Measurements from ENCODE around the gene GRPEL1.

GRCh38 chr4:7044137-7044930 is 23.5 kb downstream of the GRPEL1 start:
- no peak for TF ChIP-seq CTCF (IDR thresholded peaks at IDR 0.05)
- TF ChIP-seq SIN3A (IDR thresholded peaks at IDR 0.05; ENCODE audit: borderline replicate concordance, insufficient read depth, low read depth, low read length), result no peak
- TF ChIP-seq, protein P1, sequence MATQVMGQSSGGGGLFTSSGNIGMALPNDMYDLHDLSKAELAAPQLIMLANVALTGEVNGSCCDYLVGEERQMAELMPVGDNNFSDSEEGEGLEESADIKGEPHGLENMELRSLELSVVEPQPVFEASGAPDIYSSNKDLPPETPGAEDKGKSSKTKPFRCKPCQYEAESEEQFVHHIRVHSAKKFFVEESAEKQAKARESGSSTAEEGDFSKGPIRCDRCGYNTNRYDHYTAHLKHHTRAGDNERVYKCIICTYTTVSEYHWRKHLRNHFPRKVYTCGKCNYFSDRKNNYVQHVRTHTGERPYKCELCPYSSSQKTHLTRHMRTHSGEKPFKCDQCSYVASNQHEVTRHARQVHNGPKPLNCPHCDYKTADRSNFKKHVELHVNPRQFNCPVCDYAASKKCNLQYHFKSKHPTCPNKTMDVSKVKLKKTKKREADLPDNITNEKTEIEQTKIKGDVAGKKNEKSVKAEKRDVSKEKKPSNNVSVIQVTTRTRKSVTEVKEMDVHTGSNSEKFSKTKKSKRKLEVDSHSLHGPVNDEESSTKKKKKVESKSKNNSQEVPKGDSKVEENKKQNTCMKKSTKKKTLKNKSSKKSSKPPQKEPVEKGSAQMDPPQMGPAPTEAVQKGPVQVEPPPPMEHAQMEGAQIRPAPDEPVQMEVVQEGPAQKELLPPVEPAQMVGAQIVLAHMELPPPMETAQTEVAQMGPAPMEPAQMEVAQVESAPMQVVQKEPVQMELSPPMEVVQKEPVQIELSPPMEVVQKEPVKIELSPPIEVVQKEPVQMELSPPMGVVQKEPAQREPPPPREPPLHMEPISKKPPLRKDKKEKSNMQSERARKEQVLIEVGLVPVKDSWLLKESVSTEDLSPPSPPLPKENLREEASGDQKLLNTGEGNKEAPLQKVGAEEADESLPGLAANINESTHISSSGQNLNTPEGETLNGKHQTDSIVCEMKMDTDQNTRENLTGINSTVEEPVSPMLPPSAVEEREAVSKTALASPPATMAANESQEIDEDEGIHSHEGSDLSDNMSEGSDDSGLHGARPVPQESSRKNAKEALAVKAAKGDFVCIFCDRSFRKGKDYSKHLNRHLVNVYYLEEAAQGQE (IDR thresholded peaks at IDR 0.05; ENCODE audit: insufficient read depth in 1 of 2, low read depth in 2 of 2, low read length in 1 of 2), result no peak
- TF ChIP-seq POLR2AphosphoS5 (IDR thresholded peaks at IDR 0.05; ENCODE audit: low read depth, low read length), result no peak
- no peak for TF ChIP-seq TCF7L2 (IDR thresholded peaks at IDR 0.05; ENCODE audit: low read depth, low read length)
